ENCODE data around the gene PEAK1. TPM values are rescaled to one million over a fixed set of nuclear protein-coding genes. Genes with fewer than 3 reads are reported as not detected.

The PEAK1 gene
- total and polyA plus RNA-seq, 10 of the 15 experiments (the other 5 are each of a cell fraction or from before 2014, with no cell fraction given), result 0.62 to 24.2 (median 11.2) TPM

- no peaks in the 10 kb centered on the region for H3K79me2 ChIP-seq (ENCODE audit: control insufficient read depth, insufficient read depth, low read length)
- CTCF ChIA-PET, result interaction anchor here (1.4 to 1.5 kb wide), 2 partner anchors 12 to 31 kb away, joined by 3 to 5 read pairs; no protein-coding TSS in a partner anchor
- in situ Hi-C loops (cut with MboI) (no loop called here), intact Hi-C loops (cut with micrococcal nuclease; ENCODE audit: unreplicated experiment) (no loop called here)
- H4K20me1 ChIP-seq (ENCODE audit: control insufficient read depth, insufficient read depth), result no peaks in the 10 kb centered on the region
- H3K4me2 ChIP-seq (ENCODE audit: control insufficient read depth, insufficient read depth), result no peak overlapping the region
- RAD21 ChIA-PET (ENCODE audit: unreplicated experiment), result interaction anchor here (0.7 kb wide), 1 partner anchor 53 kb away, joined by 3 read pairs; no protein-coding TSS in a partner anchor
- SMC1A ChIA-PET (ENCODE audit: uncharacterized antibody, unreplicated experiment), result interaction anchor here (0.9 to 1.2 kb wide), 3 partner anchors 14 to 65 kb away, joined by 3 to 5 read pairs (median 4); no protein-coding TSS in a partner anchor
- H3K9me3 ChIP-seq (replicated peaks; ENCODE audit: control insufficient read depth, insufficient read depth, low read length), result no peaks in the 10 kb centered on the region
- no peaks in the 10 kb centered on the region for H3K27me3 ChIP-seq (replicated peaks in 1 of 2; ENCODE audit: control insufficient read depth in 2 of 2, insufficient read depth in 2 of 2, low read length in 1 of 2)
- POLR2A ChIA-PET, result interaction anchor here (1.1 kb wide), 1 partner anchor 54 kb away, joined by 3 read pairs; no protein-coding TSS in a partner anchor
- FAIRE-seq (no peak), DNase-seq (ENCODE audit: low read depth, low spot score) (no peak), ATAC-seq (no peak)
- WGBS (ENCODE audit: insufficient coverage, insufficient replicate concordance, low lambda C conversion rate, missing lambda C conversion rate), result 89% methylated on average over 2 of the region's 2 CpGs
- BruUV-seq (replicated peaks), result no TSS peak
- no peak overlapping the region for H3K9ac ChIP-seq (ENCODE audit: control insufficient read depth, insufficient read depth, low read length)
- no peaks in the 10 kb centered on the region for H3K36me3 ChIP-seq (ENCODE audit: control insufficient read depth in 2 of 2, insufficient read depth in 2 of 2, low read length in 1 of 2)
- no peak for TF ChIP-seq RELB (IDR thresholded peaks at IDR 0.05; ENCODE audit: low read depth)
- TF ChIP-seq ZNF207 (IDR thresholded peaks at IDR 0.05; ENCODE audit: borderline replicate concordance), result no peak
- TF ChIP-seq SIN3A (IDR thresholded peaks at IDR 0.05; ENCODE audit: low read depth, low read length), result no peak
- no peak for TF ChIP-seq EZH2 (IDR thresholded peaks at IDR 0.05; ENCODE audit: borderline replicate concordance, control insufficient read depth, low read depth, low read length)
- no peak for TF ChIP-seq PAX5 (IDR thresholded peaks at IDR 0.05; ENCODE audit: borderline replicate concordance, low read depth, low read length)
- no peak for TF ChIP-seq GABPA (IDR thresholded peaks at IDR 0.05; ENCODE audit: low read depth)
- no peak for TF ChIP-seq ZSCAN29 (IDR thresholded peaks at IDR 0.05)
- no peak for TF ChIP-seq BCL3 (IDR thresholded peaks at IDR 0.05; ENCODE audit: borderline replicate concordance, insufficient read depth, low read depth, low read length, poor library complexity, severe bottlenecking)
- no peaks in the 10 kb centered on the region for H3K4me1 ChIP-seq (ENCODE audit: control insufficient read depth, insufficient read depth, low read length)
- H2AFZ ChIP-seq (ENCODE audit: control insufficient read depth, low read depth, low read length), result no peak overlapping the region
- no peak overlapping the region for H3K4me3 ChIP-seq
- H3K27ac ChIP-seq (ENCODE audit: control insufficient read depth, insufficient read depth), result no peak overlapping the region
These were observed 70.2 kb downstream of the PEAK1 start for GRCh38 chr15:77349666-77350065.

Data from GM12878 (cell line).